Nephron (organoid): ENCODE measurements around the gene DIS3L2.
A peak's percentile ranks its signal among the peaks of the same experiment; 100 is the strongest.
"Not testable (repeated sequence)": the region's sequence is repeated elsewhere in the genome, so short reads cannot be mapped to it uniquely, and the experiment has no call there.

Experiments
- H3K27ac Mint-ChIP-seq, 3 experiments: 2 replicates each; pipeline ENCODE4 v1.8.0; 2020; ENCODE audit warnings: mixed read lengths in 3 of 3, mild to moderate bottlenecking in 2 of 3, moderate library complexity in 1 of 3
- H3K27me3 Mint-ChIP-seq: 2 replicates; pipeline ENCODE4 v1.8.0; 2021; ENCODE audit warnings: low read depth, mild to moderate bottlenecking, moderate library complexity, mixed read lengths
- H3K36me3 Mint-ChIP-seq: 2 replicates; pipeline ENCODE4 v1.8.0; 2020; ENCODE audit warnings: low read depth, mixed read lengths
- H3K4me1 Mint-ChIP-seq: 2 replicates; pipeline ENCODE4 v1.8.0; 2020; ENCODE audit warnings: mixed read lengths
- H3K4me3 Mint-ChIP-seq, 3 experiments: 2 replicates each; pipeline ENCODE4 v1.8.0; 2020; ENCODE audit warnings: mild to moderate bottlenecking in 3 of 3, mixed read lengths in 3 of 3, moderate library complexity in 2 of 3
- H3K9me3 Mint-ChIP-seq: 2 replicates; pipeline ENCODE4 v1.8.0; 2020; ENCODE audit warnings: mixed read lengths
- TF ChIP-seq, protein P1 (sequence below), 3 experiments: fragments of 200-600 bp; sonication (generic); IDR thresholded peaks; one replicate each; pipeline ENCODE4 v1.5.0; 2021; ENCODE audit warnings: antibody characterized with exemption in 3 of 3; ENCODE audit not compliant: unreplicated experiment in 3 of 3

DIS3L2 gene

GRCh38 chr2:232026910-232027309 lies 65.4 kb downstream of the DIS3L2 start:
- H3K9me3 Mint-ChIP-seq = peaks cover 1% of the 10 kb centered on the region
- H3K27ac Mint-ChIP-seq = no peak overlapping the region
- peaks cover 50% of the 10 kb centered on the region for H3K36me3 Mint-ChIP-seq
- H3K4me1 Mint-ChIP-seq = peaks cover 24% of the 10 kb centered on the region
- TF ChIP-seq, protein P1, sequence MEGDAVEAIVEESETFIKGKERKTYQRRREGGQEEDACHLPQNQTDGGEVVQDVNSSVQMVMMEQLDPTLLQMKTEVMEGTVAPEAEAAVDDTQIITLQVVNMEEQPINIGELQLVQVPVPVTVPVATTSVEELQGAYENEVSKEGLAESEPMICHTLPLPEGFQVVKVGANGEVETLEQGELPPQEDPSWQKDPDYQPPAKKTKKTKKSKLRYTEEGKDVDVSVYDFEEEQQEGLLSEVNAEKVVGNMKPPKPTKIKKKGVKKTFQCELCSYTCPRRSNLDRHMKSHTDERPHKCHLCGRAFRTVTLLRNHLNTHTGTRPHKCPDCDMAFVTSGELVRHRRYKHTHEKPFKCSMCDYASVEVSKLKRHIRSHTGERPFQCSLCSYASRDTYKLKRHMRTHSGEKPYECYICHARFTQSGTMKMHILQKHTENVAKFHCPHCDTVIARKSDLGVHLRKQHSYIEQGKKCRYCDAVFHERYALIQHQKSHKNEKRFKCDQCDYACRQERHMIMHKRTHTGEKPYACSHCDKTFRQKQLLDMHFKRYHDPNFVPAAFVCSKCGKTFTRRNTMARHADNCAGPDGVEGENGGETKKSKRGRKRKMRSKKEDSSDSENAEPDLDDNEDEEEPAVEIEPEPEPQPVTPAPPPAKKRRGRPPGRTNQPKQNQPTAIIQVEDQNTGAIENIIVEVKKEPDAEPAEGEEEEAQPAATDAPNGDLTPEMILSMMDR (IDR thresholded peaks at IDR 0.05; ENCODE audit: unreplicated experiment in 3 of 3) = no peak
- no peaks in the 10 kb centered on the region for H3K27me3 Mint-ChIP-seq
- no peak overlapping the region for H3K4me3 Mint-ChIP-seq

DNA sequence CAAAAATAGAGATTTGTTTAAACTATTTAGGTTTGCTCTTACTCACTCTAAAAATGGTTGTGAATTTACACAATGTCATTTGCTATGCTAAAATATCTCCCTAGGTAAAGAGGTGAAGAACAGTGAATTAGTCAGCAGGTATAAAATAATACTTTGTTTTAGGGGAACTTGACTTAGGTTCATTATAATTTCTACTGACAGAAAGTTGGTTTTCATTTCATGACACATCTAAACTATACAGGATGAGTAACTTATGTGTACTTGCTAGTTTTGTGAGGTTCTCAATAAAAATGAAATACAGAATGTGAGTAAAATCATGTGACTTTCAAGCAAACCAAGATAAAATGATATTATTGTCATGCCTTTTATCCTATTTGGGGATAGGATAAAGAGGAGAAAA lies 66.0 kb downstream of the DIS3L2 start:
- Mint-ChIP-seq H3K9me3 (peaks cover 7% of the 10 kb centered on the region), H3K4me1 (peaks cover 24% of the 10 kb centered on the region), H3K36me3 (peaks cover 53% of the 10 kb centered on the region), H3K27ac (no peak overlapping the region), H3K27me3 (no peaks in the 10 kb centered on the region), H3K4me3 (no peak overlapping the region)
- TF ChIP-seq, protein P1 (IDR thresholded peaks at IDR 0.05; ENCODE audit: unreplicated experiment in 3 of 3) = no peak

- H3K27me3 Mint-ChIP-seq = no peaks in the 10 kb centered on the region
- H3K27ac Mint-ChIP-seq = no peak overlapping the region
- H3K4me3 Mint-ChIP-seq = no peak overlapping the region
- peaks cover 53% of the 10 kb centered on the region for H3K36me3 Mint-ChIP-seq
- peaks cover 24% of the 10 kb centered on the region for H3K4me1 Mint-ChIP-seq
- H3K9me3 Mint-ChIP-seq = peaks cover 12% of the 10 kb centered on the region
- TF ChIP-seq, protein P1 (IDR thresholded peaks at IDR 0.05; ENCODE audit: unreplicated experiment in 3 of 3) = no peak
These were observed 66.6 kb downstream of the DIS3L2 start for GRCh38 chr2:232028071-232028470.

GRCh38 chr2:232028631-232029030 lies 67.1 kb downstream of the DIS3L2 start:
- Mint-ChIP-seq H3K36me3 (peaks cover 57% of the 10 kb centered on the region), H3K27ac (no peak overlapping the region), H3K4me1 (peaks cover 24% of the 10 kb centered on the region), H3K9me3 (peaks cover 17% of the 10 kb centered on the region), H3K27me3 (no peaks in the 10 kb centered on the region), H3K4me3 (no peak overlapping the region)
- TF ChIP-seq, protein P1 (IDR thresholded peaks at IDR 0.05; ENCODE audit: unreplicated experiment in 3 of 3) = no peak

GRCh38 chr2:232029346-232029745 lies 67.8 kb downstream of the DIS3L2 start:
- H3K27ac Mint-ChIP-seq = no peak overlapping the region
- no peaks in the 10 kb centered on the region for H3K27me3 Mint-ChIP-seq
- H3K36me3 Mint-ChIP-seq = peaks cover 64% of the 10 kb centered on the region
- TF ChIP-seq, protein P1 (IDR thresholded peaks at IDR 0.05; ENCODE audit: unreplicated experiment in 3 of 3) = no peak
- H3K9me3 Mint-ChIP-seq = peaks cover 24% of the 10 kb centered on the region
- no peak overlapping the region for H3K4me3 Mint-ChIP-seq
- peaks cover 22% of the 10 kb centered on the region for H3K4me1 Mint-ChIP-seq

- no peaks in the 10 kb centered on the region for H3K27me3 Mint-ChIP-seq
- H3K9me3 Mint-ChIP-seq = peaks cover 33% of the 10 kb centered on the region
- no peak overlapping the region for H3K27ac Mint-ChIP-seq
- TF ChIP-seq, protein P1 (IDR thresholded peaks at IDR 0.05; ENCODE audit: unreplicated experiment in 3 of 3) = peak in 1 of 3 experiments; percentile 23
- H3K4me1 Mint-ChIP-seq = peaks cover 16% of the 10 kb centered on the region
- no peak overlapping the region for H3K4me3 Mint-ChIP-seq
- H3K36me3 Mint-ChIP-seq = peaks cover 69% of the 10 kb centered on the region
These were observed 68.7 kb downstream of the DIS3L2 start for GRCh38 chr2:232030229-232030628.

GRCh38 chr2:232035292-232035691 lies 73.8 kb downstream of the DIS3L2 start:
- not testable (repeated sequence) for H3K4me3 Mint-ChIP-seq, H3K27ac Mint-ChIP-seq, H3K4me1 Mint-ChIP-seq, H3K27me3 Mint-ChIP-seq
- Mint-ChIP-seq H3K36me3 (peaks cover 72% of the 10 kb centered on the region), H3K9me3 (peaks cover 46% of the 10 kb centered on the region)

DNA sequence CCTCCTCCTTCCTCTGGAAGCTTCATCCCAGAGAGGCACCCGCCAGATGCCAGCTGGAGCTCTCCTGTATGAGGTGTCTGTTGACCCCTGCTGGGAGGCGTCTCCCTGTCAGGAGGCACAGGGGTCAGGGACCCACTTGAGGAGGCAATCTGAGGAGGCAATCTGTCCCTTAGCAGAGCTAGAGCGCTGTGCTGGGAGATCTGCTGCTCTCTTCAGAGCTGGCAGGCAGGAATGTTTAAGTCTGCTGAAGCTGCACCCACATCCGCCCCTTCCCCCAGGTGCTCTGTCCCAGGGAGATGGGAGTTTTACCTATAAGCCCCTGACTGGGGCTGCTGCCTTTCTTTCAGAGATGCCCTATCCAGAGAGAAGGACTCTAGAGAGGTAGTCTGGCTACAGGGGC lies 75.4 kb downstream of the DIS3L2 start:
- peaks cover 57% of the 10 kb centered on the region for H3K36me3 Mint-ChIP-seq
- H3K4me3 Mint-ChIP-seq, H3K4me1 Mint-ChIP-seq, H3K27ac Mint-ChIP-seq, H3K27me3 Mint-ChIP-seq: not testable (repeated sequence)
- peaks cover 45% of the 10 kb centered on the region for H3K9me3 Mint-ChIP-seq
